Middle frontal gyrus (tissue), 1 donor: Measurements from ENCODE around the gene KCTD15.

Source experiments
- DNase-seq: peaks from one replicate; pipeline ENCODE4 v3.0.0-alpha.2; 2015; ENCODE audit warnings: low spot score; ENCODE audit errors: extremely low spot score

KCTD15 gene

DNA sequence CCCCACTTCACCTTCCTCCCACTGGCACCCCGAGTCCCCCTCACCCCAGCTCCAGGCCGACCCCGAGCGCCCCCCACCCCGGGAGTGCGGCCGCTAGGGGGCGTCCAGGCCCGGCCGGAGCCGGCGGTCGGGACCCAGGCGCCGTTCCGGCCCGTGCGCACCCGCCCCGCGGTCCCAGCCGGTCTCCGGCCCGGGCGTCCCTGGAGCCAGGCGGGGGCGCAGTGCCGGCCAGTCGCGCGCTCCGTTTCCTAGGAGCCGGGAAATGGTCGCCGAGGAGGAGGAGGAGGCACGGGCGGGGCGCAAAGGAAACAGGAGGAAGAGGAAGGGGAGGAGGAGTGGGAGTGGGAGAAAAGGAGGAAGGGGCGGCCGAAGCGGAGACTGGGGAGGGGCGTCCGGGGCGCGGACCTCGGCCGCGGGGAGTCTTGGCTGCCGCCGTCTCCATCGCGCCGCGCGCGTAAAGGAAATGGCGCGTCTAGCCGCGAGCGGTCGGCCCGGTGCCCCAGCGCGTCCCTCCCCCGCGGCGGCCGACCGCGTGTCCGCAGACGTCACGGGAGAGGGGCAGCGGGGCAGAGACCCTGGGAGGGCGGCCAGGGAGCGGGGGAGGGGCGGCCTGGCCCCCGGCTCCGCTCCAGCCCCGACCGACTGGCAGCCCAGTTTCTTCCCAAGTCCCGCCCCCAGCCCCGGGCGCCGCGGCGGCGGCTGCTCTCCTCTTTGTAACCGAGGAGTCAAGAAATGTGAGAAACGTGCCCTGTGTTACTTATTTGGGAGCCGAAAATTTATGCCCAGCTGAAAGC lies 1.1 kb upstream of the KCTD15 start:
- DNase-seq = no peak

DNA sequence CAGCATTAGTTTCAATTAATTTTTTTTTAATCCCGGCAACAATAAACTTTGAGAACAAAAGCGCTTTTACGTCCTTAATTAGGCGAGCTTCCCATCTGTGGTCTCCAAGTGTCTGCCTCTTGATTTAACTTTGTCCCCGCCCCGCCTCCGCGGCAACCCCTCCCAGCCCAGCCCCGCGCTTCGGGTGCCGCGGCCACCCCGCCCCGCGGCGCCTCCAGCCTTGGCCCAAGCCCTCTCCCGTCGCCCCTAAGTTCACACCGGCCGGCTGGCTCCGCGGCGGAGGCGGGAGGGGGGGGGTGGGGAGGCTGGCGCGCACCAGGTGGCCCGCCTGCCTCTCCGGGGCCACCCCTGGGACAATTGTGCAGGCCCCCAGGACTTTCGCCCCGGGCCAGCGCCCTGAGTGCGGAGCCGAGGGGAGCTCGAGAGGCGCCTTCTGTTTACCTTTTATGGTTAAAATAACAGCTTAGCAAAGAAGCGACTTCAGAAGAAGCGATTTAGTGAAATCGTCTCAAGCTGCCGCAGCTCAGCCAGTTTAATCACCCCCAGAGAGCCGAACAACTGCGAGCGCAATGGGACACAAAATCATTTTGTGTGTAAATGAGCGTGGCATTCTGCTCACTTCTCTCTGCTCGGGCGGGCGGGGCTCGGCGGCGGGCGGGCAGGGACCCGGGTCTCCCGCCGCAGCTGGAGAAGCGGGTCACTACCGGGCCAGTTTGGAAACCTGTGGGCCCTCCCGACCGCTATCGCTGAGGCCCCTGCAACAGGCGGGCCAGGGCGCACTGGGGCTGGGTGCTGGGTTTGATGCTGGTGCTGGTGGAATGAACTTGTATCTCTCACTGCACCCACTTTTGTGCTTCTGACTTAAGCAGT lies 1.4 kb downstream of the KCTD15 start:
- no peak for DNase-seq

DNA sequence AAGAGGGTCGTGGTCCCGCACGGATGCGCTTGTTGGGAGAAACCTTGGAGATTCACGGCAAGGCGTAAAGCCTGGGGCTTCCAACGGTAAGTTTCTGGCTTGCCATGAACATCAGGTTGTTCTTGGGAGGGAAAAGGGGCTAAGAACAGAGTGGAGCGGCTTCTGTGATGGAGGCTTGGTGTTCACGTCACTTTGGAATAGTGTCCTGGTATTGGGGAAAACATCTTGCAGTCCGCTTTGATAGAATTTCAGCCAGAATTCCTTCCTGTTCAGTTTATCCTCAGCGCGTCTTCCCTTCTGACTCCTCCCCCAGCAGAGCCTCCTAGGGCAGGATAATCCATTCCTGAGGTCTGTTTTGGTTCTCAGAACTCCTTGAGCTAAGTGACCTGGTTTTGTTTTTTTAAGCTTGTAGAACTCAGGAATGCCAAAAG lies 2.0 kb downstream of the KCTD15 start:
- DNase-seq = no peak

DNA sequence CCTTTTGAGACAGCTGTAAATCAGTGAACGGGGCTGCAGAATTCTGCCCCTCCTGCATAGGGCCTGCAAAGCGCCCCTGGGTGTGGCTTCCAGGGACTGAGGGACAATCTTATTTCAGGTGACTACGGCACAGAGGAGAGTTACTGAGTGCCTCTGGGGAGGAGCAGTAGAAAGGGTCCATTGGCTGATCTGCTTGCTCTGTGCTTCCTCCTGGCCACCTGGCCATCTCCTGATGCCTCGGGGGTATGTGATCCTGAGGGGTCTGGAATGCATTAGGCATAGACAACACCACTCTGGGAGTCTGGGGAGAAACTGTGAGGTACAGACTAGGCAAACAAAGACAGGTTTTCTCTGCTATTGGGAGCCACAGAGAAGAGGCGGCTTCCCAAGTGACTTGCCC lies 2.8 kb downstream of the KCTD15 start:
- no peak for DNase-seq

DNA sequence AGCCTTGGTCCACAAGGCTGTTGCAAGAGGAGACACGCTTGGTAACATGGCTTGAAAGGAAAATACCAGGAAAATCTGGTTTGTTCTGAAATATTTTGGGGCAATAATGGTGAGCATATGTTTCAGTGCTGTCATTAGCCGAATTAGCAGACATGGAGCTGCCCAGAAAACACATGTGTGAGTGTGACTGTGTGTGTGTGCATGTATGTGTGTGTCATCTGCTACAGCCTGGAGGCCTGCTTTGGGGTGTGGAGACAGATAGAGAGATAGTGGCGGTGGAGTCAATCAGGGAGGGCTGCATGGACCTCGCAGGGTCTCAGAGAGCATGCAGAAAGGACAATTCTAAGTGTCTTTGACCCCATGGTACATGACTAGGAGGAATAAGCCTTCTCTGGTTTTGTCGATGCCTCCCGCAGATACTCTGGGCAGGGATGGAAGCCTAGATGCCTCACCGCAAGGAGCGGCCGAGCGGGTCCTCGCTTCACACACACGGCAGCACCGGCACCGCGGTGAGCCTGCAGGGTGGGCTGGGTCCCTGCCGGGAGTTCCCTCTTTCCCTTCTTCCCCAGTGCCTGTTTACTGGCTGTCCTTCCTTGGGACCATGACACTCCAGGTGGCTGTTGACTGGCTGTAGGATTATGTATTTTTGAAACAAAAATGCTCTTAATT lies 3.5 kb downstream of the KCTD15 start:
- no peak for DNase-seq

DNA sequence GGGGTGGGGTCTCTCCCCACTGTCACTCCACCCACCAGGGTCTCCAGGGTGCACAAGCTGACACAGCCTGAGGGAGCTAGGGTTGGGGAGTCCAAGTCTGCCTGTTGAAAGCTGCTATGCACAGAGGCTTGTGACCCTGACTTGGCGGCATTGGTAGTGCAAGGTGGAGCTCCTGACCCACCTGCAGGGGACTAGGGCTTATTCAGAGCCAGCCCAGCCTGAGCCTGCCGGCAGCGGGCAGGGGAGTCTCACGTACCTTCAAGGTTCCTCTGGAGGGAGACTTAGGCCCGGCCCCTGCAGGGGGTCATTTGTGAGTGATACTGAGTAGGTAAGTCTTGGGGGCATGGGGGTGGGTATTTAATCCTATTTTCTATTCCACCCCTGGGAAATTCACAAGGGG lies 4.7 kb downstream of the KCTD15 start:
- DNase-seq = no peak

DNA sequence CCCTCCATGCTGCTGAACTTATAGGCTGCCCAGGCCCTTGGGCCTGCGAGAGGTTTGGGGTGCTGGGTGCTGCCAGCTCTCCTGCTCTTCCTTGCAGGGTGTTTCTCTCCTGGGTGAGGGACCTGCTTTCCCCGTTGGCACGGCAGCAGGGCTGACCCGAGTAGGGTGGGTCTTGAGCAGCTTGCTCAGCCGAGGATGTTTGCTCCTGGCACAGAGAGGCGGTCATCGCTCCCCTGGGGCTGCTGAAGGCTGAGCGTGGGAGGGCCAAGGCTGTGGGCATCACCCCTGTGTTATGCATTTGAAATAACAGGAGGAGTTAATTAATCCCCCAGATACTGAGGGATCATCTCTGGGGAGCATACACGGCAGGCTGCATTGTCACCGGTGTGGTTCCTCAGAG lies 5.3 kb downstream of the KCTD15 start:
- no peak for DNase-seq

DNA sequence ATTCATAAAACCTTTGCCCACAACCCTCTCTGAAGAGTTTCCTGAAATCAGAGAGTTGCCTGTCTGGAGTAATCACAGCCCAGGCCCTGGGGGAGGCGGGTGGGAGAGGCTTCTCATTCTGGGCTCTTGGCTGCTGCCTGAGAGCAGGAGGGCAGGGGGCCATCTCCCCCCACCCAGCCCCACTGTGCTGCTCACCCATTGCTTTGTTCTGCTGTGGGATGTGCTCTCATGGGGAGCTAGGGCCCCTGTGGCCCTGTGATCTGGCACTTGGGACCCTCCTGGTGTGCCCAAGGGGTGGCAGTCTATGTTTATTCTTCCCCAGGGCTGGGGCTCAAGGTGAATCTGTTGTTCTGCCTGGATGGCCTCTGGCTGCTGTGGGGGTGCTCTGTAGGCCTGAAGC lies 6.1 kb downstream of the KCTD15 start:
- DNase-seq = no peak

DNA sequence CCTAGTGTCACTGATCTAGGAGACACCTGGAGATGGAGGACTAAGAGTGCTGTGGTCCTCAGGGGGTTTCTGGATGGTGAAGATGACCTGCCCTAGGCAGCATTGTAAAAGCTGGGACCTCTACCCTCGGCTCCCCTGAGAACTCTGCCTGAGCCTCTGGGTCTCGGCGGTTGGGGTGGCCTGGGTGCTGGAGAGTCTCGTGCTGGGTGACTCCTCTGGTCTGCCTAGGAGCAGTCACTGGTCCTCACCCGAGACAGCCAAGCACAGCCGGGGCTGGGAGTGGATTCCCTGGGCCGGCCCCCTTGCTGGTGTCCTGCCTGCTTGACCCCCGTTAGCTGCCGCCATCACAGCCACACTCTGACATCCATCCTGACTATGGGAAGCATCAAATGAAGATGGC lies 6.7 kb downstream of the KCTD15 start:
- DNase-seq = no peak

DNA sequence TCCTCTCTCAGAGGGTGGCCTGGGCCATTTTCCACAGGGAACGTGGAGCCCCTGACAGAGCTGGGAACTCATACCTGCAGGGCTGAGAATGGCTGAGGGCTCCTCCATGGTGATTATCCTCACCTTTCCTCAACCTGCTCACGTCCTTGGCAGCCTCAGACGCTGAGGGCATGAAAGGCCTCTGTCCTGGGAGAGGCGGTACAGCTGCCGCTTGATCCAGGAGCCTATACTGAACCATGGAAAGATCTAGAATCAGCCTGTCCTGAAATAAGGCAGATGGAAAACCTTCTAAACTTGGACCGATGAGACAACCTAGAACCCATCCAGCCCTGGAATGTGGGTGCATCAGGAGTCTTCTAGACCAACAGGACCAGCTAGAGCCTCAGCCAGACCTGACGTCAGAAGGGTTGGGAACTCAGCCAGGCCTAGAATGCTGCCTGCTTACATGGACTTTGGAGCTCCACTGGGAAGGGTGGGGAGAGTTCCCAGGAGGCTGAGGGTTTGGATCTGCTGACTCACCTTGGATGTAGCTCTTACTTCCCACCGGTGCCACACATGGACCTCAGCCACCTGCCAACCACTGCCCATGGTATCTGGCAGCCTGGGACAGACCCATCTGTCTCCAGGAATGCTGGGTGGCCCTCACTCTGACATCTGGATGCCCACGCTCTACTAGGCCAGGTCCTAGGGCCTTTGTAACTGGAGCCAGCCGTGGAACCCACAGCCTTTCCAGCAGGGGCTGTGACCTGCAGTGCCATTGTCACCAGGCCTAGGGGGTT lies 7.5 kb downstream of the KCTD15 start:
- no peak for DNase-seq

DNA sequence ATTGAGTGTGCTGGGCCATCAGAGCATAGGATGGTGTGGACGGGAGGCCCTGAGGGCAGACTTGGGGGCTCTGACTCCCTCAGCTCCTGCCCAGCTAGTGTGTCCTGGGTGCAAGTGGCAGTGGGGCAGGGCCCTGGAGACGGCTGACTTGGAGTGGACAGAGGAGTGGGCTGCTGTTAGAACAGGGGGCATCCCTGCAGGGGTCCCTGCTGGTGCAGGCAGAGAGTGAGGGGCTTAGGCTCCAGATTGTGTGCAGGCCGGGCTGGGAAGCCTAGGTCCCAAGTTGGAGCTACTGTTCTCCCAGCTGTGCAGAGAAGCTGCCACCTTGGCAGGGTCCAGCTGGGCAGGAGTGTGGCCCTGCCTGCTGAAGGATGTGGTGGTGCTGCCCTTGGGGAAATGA lies 8.6 kb downstream of the KCTD15 start:
- no peak for DNase-seq

DNA sequence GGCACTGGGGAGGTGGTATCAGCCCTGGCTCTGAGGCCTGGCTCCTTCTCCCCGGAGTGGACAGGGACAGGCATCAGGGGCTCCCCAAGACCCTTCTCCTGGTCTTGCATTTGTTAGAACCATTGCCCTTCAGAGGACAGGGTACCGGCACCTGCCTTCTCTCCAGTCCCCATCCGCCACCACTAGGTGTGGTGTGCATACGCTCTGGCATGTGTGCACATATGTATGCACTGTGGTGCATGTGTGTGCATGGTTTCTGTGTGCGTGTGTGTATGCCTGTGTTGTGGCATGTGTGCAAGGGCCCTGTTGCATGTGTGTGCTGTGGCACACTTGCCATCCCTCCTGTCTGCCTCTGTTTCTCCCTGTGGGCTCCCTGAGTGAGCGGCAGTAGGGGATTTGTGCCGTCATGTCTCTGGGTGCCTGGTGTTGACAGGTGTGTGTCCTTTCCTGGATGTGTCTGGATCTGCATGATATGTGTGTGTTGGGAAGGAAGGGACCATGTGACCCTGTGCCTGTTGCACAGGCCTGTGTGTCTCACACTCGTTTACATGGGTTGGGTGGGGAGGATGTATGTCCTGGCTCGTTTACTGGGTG lies 9.3 kb downstream of the KCTD15 start:
- no peak for DNase-seq

DNA sequence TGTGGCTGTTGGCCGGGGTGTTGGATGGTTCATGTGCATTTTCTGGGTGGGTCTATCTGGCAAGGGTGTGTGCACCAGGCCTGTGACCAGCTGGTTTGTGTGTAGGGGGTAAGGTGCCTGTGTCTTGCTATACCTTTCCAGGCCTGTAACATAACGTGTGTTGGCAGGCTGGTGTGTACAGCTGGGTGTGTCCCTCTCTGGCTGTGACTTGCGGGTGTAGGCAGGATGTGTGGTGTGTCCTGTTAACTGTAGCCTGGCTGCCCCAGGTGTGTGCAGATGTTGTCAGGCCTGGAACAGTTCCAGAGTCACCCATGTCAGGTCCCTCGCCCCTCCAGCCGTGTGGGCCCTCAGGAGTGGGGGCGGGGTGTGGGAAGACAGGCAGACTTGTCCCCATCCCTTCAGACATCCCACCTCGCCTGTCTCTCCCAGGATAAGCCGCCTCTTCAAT lies 9.8 kb downstream of the KCTD15 start:
- DNase-seq = no peak

DNA sequence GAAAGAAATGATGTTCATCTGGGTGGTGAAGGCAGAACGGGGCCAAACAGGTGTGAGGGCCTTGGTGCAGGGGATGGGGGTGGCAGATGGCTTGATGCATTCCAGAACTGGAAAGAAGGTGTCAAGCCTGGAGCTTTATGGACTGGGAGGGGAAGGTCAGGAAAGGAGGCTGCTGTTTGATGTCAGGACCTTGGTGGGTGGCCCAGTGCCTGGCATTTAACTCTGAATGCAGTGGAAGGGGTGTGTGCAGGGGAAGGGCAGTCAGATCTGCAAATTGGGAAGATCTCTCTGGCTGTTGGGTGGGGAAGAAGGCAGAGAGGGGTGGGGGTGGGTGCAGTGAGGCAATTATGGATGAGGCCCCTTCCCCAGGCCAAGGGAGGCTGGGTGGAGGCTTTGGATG lies 11.7 kb downstream of the KCTD15 start:
- no peak for DNase-seq

DNA sequence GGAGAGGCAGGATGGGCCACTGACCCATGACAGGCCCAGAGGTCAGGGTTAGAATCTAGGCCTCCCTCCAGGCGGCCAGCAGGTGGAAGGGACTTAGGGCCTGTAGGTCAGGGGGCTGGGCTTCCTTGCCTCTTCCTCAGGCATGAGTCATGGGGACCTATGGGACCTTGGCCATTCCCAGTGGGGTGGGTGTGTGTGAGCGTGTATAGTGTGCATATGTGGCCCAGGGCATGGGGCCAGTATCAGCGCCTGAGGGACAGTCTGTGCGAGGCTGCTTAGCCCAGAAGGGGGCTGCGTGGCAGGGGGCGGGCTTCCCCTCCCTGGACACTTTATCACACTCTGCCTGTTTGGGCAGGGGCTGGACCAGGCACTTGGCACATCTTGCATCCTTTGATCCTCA lies 13.3 kb downstream of the KCTD15 start:
- no peak for DNase-seq

DNA sequence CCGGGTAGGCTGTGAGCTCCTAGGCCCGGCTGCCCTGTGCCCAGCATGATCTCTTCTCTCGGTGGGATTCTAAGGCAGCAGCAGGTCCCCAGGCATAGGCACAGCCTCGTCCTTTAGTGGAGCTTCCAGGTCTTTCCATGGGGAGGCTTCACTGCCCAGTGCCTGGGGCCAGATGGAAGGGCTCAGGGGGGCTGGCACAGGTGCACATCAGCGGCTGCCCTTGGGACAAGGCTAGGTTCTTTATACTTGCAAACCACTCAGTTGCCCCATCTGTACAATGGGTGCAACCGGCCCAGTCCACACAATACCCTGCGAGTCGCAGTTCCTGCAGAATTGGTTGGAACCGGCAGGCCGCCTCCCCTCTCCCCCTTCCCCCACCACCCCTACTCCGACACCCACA lies 14.2 kb downstream of the KCTD15 start:
- DNase-seq = no peak

DNA sequence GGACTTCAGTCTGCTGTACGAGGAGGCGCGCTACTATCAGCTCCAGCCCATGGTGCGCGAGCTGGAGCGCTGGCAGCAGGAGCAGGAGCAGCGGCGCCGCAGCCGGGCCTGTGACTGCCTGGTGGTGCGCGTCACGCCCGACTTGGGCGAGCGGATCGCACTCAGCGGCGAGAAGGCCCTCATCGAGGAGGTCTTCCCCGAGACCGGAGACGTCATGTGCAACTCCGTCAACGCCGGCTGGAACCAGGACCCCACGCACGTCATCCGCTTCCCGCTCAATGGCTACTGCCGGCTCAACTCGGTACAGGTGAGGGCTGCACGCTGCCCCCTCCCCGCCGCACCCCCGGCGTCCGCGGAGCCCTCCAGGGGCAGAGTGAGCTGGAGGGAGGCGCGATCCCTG lies 14.6 kb downstream of the KCTD15 start:
- no peak for DNase-seq

DNA sequence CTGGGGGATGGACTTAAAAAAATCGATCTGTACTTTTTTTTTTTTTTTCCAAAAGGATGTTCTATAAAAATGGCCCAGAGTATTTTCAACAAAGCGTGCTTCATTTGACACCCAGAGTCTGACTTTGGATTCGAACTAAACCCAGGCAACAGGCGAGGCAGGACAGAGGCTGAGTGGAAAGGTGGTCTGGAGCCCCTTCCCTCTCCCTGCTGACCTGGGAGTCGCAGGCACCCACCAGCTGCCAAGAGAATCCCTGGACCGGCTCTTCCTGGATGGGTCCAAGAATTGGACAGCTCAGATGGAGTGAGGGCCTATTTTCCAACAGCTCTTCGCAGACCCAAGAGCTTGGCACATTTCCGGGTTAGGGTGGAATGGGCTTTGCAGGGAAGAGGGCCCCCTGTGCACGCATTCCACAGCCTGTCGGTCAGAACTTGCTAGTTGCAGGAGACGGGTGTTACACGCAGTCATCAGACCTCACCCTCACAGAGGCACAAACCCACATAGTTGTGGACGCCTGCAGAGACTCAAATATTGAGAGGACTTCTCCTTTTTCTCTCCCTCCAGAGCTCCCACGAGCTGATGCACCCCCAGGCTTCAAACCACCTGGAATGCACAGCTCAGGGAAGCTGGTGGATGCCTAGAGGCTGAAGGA lies 15.2 kb downstream of the KCTD15 start:
- DNase-seq = no peak

DNA sequence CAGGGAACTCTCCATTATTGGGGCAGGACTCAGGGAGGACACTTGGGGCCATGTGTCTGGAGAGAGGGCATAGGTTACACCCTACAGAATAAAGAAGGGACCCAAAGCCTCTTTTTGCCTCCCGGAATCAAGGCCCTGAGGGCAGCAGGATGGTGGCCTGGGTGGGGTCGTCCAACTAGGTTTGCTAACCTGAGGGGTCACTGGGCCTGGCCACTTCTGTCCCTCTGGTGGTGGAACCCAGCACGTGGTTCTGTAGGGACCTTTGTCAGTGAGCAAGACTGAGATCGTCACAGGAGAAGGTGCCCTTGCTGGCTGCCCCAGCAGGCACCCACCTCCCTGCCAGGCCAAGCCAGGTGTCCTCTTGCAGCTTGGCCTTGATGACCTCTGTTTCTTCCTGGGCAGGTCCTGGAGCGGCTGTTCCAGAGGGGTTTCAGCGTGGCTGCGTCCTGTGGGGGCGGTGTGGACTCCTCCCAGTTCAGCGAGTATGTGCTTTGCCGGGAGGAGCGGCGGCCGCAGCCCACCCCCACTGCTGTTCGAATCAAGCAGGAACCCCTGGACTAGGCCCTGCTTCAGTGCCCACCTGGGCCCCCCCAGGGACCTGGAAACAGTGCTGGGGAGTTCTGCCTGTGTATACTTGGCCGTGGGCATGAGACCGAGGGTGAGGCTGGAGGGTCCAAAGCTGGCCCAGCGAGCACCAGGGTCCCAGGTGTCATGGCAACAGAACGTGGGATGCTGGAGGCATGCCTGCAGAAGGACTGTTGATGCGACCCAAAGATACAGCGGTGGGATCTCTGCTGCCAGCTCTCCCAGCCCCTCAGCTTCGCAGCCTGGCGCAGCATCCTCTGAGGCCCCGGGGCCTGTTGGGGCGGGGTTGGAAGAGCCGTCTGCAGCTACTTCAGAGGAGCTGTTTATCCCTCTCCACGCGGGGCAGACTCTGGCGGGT lies 16.0 kb downstream of the KCTD15 start:
- no peak for DNase-seq
